ENCODE measurements around the gene SLC37A1.

Gene SLC37A1

GRCh38 chr21:42568376-42568775, 54.7 kb downstream of the SLC37A1 start:
- no peak for DNase-seq (ENCODE audit: low read depth, low spot score)
- H3K4me3 ChIP-seq (ENCODE audit: low read depth, low read length): no peak overlapping the region
- in situ Hi-C loops (cut with HindIII; ENCODE audit: low sequenced_read_pairs): no loop called here
- TF ChIP-seq, protein P1, sequence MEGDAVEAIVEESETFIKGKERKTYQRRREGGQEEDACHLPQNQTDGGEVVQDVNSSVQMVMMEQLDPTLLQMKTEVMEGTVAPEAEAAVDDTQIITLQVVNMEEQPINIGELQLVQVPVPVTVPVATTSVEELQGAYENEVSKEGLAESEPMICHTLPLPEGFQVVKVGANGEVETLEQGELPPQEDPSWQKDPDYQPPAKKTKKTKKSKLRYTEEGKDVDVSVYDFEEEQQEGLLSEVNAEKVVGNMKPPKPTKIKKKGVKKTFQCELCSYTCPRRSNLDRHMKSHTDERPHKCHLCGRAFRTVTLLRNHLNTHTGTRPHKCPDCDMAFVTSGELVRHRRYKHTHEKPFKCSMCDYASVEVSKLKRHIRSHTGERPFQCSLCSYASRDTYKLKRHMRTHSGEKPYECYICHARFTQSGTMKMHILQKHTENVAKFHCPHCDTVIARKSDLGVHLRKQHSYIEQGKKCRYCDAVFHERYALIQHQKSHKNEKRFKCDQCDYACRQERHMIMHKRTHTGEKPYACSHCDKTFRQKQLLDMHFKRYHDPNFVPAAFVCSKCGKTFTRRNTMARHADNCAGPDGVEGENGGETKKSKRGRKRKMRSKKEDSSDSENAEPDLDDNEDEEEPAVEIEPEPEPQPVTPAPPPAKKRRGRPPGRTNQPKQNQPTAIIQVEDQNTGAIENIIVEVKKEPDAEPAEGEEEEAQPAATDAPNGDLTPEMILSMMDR (IDR thresholded peaks at IDR 0.05; ENCODE audit: low read depth, low read length): no peak

DNA sequence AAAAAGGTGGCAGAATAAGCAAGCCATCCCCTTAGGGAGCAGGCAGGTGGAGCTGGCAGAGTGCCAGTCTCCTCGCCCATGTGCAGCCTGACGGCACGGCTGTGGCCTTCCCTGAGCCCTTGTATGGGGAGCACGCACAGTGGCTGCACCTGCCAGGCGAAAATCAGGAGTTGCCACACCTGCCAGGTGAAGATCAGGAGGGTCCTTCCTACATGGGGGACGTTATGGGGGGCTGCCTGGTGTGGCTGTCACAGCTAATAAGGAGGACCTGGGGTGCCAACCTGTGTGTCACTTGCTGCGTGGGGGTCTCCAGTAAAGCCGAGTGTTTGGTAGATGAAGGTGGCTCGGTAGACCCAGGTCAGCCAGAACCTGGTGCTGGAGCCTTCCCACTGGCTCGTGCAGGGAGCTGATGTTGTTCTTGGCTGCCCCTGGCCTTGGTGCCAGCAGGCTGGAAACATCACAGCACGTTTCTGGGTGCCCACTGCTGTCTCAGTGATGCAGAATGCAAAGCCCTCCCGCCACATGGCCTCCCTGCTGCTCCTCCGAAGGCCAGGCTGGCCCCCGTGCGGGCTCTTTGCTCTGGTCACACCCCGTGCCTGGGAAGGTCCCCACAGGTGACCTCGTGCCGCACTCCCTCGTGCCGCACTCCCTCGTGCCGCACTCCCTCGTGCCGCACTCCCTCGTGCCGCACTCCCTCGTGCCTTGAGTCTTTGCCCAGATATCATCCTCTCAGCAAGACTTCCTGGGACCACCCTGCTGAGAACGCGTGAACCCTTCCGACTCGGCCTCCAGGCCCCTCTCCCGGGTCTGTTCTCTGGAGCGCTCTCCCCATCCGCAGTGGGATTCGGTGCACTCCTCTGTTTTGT, 55.4 kb downstream of the SLC37A1 start:
- no peak overlapping the region for H3K4me3 ChIP-seq (ENCODE audit: low read depth, low read length)
- no peak for DNase-seq (ENCODE audit: low read depth, low spot score)
- in situ Hi-C loops (cut with HindIII; ENCODE audit: low sequenced_read_pairs): no loop called here
- TF ChIP-seq, protein P1 (IDR thresholded peaks at IDR 0.05; ENCODE audit: low read depth, low read length): no peak

DNA sequence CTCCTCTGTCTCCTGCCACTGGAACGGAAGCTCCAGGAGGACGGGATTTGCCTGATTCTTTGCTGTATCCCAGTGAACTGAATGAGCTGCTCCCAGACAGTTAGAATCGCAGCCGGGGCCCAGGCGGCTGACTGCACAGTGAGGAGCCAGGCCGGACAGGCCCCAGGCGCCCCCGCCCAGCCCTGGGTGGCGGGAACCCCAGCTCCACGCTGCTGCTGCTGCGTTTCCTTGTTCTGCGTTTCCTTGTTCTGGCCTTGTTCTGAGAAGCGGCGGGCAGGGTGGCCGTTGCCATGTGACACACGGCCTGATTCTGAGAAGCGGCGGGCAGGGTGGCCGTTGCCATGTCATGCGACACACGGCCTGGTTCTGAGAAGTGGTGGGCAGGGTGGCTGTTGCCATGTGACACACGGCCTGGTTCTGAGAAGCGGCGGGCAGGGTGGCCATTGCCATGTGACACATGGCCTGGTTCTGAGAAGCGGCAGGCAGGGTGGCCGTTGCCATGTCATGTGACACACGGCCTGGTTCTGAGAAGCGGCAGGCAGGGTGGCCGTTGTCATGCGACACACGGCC, 56.2 kb downstream of the SLC37A1 start:
- in situ Hi-C loops (cut with HindIII; ENCODE audit: low sequenced_read_pairs): no loop called here
- no peak overlapping the region for H3K4me3 ChIP-seq (ENCODE audit: low read depth, low read length)
- no peak for DNase-seq (ENCODE audit: low read depth, low spot score)
- TF ChIP-seq, protein P1 (IDR thresholded peaks at IDR 0.05; ENCODE audit: low read depth, low read length): no peak

- in situ Hi-C loops (cut with HindIII; ENCODE audit: low sequenced_read_pairs): no loop called here
- TF ChIP-seq, protein P1 (IDR thresholded peaks at IDR 0.05; ENCODE audit: low read depth, low read length): no peak
- no peak for DNase-seq (ENCODE audit: low read depth, low spot score)
- H3K4me3 ChIP-seq (ENCODE audit: low read depth, low read length): no peak overlapping the region
Measured at GRCh38 chr21:42570362-42570761, 56.7 kb downstream of the SLC37A1 start.

- in situ Hi-C loops (cut with HindIII; ENCODE audit: low sequenced_read_pairs): no loop called here
- TF ChIP-seq, protein P1 (IDR thresholded peaks at IDR 0.05; ENCODE audit: low read depth, low read length): no peak
- DNase-seq (ENCODE audit: low read depth, low spot score): no peak
- no peak overlapping the region for H3K4me3 ChIP-seq (ENCODE audit: low read depth, low read length)
Measured at GRCh38 chr21:42570841-42571387, 57.3 kb downstream of the SLC37A1 start.

DNA sequence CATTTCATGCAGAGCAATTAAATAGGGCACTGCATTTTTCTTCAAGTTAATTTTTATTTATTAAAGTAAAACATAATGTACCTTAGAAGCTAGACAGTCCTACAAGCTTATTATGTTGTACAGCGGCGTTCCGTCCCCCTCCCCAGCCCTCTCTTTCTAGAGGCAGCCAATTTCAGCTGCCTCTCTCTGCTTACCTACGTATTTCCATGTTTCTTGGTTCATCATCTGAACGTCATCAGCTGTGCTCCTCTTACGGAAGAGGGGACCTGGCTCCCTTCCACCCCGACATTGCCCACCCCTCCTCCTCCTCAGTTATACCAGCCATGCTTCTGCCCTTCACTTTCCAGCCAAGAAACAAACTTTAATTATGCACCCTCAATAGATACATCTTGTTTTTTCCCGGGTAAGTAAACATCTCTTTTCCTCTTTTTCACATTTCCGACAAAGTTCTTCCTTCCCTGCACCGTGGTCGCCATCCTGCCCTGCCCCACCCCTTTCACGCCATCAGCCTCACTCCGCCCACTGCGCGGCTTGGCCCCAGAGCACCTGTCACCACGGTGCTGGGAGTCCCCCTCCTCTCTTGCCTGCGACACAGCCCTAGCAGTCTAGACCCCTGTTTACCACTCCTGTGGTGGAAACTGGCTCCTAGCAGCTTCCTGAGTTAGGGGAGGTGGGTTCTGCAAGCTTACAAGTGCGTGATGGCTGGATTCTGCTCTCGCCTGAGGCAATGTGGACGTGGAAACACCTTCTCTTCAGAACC, 57.9 kb downstream of the SLC37A1 start:
- DNase-seq (ENCODE audit: low read depth, low spot score): no peak
- TF ChIP-seq, protein P1 (IDR thresholded peaks at IDR 0.05; ENCODE audit: low read depth, low read length): no peak
- no peak overlapping the region for H3K4me3 ChIP-seq (ENCODE audit: low read depth, low read length)
- in situ Hi-C loops (cut with HindIII; ENCODE audit: low sequenced_read_pairs): no loop called here

Measured in astrocyte of the spinal cord (primary cell).